Measurements from ENCODE around the gene MRPL44. TPM values are rescaled to one million over a fixed set of nuclear protein-coding genes. Genes with fewer than 3 reads are reported as not detected.

The MRPL44 gene
- total and polyA plus RNA-seq, 2 of the 13 experiments (the other 11 are each of a cell fraction or from before 2014, with no cell fraction given) = 38.4 to 78.0 TPM

DNA sequence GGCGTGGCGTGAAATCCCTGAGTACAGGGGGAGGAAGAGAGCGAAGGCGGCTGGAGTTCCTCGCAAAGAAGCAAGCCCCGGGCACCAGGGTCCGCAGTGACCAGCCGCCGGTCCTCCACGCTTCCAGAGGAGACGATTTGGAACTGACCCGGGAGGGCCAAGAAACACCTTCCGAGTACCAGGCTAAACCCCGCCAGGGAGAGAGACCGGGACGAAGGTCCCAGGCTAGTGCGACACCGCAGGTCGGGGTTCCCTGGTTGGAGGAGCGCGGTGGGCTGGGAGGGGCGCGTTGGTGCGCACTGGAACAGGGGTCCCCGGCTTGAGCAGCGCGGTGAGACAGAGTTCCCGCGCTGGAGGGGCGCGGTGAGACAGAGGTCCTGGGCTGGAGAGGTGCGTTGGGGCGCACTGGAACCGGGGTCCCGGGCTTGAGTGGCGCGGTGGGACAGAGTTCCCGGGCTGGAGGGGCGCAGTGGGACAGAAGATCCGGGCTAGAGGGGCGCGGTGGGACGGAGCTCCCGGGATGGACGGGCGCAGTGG lies 13.0 kb upstream of the MRPL44 start (continued):
- TF ChIP-seq, protein P1, sequence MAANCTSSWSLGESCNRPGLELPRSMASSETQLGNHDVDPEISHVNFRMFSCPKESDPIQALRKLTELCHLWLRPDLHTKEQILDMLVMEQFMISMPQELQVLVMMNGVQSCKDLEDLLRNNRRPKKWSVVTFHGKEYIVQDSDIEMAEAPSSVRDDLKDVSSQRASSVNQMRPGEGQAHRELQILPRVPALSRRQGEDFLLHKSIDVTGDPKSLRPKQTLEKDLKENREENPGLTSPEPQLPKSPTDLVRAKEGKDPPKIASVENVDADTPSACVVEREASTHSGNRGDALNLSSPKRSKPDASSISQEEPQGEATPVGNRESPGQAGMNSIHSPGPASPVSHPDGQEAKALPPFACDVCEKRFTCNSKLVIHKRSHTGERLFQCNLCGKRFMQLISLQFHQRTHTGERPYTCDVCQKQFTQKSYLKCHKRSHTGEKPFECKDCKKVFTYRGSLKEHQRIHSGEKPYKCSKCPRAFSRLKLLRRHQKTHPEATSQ (CRISPR knock-in tag; IDR thresholded peaks at IDR 0.05; ENCODE audit: borderline replicate concordance) = no peak
- TF ChIP-seq ZSCAN31 (CRISPR knock-in tag; IDR thresholded peaks at IDR 0.05; ENCODE audit: low read depth) (no peak), ZNF124 (CRISPR knock-in tag; IDR thresholded peaks at IDR 0.05) (peak; percentile 39; the same call in 1 of the 2 replicates), SIN3A (IDR thresholded peaks at IDR 0.05; ENCODE audit: borderline replicate concordance, low read depth, low read length) (no peak; the same call in none of the 2 replicates), ZNF451 (CRISPR knock-in tag; IDR thresholded peaks at IDR 0.05) (no peak), SNRNP70 (IDR thresholded peaks at IDR 0.05; ENCODE audit: low read depth, low read length) (no peak), HOXA7 (CRISPR knock-in tag; IDR thresholded peaks at IDR 0.05) (no peak), ZNF225 (CRISPR knock-in tag; IDR thresholded peaks at IDR 0.05) (no peak), MAFG (CRISPR knock-in tag; IDR thresholded peaks at IDR 0.05) (no peak), HNF4A (CRISPR knock-in tag; IDR thresholded peaks at IDR 0.05) (no peak), NFKBIZ (CRISPR knock-in tag; IDR thresholded peaks at IDR 0.05) (no peak), ISL2 (CRISPR knock-in tag; IDR thresholded peaks at IDR 0.05) (no peak), ZNF235 (CRISPR knock-in tag; IDR thresholded peaks at IDR 0.05; ENCODE audit: borderline replicate concordance) (no peak), REL (CRISPR knock-in tag; conservative IDR thresholded peaks at IDR 0.05) (no peak), ZNF331 (CRISPR knock-in tag; IDR thresholded peaks at IDR 0.05) (peak; percentile 53)
- TF ChIP-seq, protein P2, sequence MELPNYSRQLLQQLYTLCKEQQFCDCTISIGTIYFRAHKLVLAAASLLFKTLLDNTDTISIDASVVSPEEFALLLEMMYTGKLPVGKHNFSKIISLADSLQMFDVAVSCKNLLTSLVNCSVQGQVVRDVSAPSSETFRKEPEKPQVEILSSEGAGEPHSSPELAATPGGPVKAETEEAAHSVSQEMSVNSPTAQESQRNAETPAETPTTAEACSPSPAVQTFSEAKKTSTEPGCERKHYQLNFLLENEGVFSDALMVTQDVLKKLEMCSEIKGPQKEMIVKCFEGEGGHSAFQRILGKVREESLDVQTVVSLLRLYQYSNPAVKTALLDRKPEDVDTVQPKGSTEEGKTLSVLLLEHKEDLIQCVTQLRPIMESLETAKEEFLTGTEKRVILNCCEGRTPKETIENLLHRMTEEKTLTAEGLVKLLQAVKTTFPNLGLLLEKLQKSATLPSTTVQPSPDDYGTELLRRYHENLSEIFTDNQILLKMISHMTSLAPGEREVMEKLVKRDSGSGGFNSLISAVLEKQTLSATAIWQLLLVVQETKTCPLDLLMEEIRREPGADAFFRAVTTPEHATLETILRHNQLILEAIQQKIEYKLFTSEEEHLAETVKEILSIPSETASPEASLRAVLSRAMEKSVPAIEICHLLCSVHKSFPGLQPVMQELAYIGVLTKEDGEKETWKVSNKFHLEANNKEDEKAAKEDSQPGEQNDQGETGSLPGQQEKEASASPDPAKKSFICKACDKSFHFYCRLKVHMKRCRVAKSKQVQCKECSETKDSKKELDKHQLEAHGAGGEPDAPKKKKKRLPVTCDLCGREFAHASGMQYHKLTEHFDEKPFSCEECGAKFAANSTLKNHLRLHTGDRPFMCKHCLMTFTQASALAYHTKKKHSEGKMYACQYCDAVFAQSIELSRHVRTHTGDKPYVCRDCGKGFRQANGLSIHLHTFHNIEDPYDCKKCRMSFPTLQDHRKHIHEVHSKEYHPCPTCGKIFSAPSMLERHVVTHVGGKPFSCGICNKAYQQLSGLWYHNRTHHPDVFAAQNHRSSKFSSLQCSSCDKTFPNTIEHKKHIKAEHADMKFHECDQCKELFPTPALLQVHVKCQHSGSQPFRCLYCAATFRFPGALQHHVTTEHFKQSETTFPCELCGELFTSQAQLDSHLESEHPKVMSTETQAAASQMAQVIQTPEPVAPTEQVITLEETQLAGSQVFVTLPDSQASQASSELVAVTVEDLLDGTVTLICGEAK (IDR thresholded peaks at IDR 0.05) = no peak
- TF ChIP-seq, protein P2 (CRISPR knock-in tag; IDR thresholded peaks at IDR 0.05) = no peak; the same call in 1 of the 2 replicates

All from HepG2 (cell line).